ENCODE data around the gene ARMH2.
"Not testable (repeated sequence)": the region's sequence is repeated elsewhere in the genome, so short reads cannot be mapped to it uniquely, and the experiment has no call there.

ARMH2 gene

DNA sequence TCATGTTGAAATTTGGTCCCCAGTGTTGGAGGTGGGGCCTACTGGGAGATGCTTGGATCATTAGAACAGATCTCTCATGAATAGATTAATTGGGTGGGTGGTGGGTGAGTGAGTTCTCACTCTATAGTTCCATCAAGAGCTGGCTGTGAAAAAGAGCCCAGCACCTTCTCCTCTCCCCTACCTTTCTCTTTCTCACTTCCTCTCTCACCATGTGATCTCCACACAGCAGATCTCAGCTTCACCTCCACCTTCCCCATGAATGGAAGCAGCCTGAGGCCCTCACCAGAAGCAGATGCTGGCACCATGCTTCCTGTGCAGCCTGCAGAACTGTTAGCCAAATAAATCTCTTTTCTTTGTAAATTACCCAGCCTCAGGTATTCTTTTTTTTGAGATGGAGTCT, 36.9 kb downstream of the ARMH2 start:
- no peak for DNase-seq

DNA sequence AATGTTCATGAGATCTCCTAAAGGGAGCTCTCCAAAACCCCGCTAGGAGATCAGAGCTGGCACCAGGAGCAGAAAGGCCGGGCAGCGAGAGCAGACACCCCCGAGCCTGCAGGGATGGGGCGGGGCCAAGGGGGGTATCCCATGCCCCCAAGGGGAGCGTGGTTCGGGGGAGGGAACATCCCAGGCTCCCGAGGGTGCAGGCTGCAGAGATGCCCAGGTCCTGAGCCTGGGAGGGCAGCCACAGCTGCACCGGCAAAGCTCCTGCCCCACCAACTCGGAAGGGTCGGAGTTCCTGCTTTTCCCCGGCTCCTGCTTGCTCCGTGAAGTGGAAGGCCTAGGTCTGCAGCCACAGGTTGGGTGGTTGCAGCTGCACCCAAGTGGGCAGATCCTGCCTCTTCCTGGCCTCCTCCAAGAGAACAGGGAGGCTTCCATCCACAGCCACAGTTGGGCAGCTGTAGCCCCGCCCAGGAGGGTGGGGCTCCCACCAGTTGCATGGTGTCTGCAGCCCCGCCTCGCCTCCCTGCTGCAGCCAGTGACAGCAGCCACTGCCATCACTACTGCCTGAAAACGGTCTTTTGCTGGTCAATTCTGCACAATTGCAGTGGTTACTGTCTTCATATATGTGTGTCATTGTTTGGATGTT, 37.4 kb downstream of the ARMH2 start:
- DNase-seq = peak; percentile 37

GRCh38 chr6:24760210-24760609, 38.5 kb downstream of the ARMH2 start:
- DNase-seq = no peak

GRCh38 chr6:24759718-24760117, 39.0 kb downstream of the ARMH2 start:
- no peak for DNase-seq

- no peak for DNase-seq
These were observed 41.1 kb downstream of the ARMH2 start for GRCh38 chr6:24757611-24758010.

GRCh38 chr6:24755279-24755678, 43.4 kb downstream of the ARMH2 start:
- DNase-seq = no peak

GRCh38 chr6:24754378-24754777, 44.3 kb downstream of the ARMH2 start:
- DNase-seq = not testable (repeated sequence)

DNA sequence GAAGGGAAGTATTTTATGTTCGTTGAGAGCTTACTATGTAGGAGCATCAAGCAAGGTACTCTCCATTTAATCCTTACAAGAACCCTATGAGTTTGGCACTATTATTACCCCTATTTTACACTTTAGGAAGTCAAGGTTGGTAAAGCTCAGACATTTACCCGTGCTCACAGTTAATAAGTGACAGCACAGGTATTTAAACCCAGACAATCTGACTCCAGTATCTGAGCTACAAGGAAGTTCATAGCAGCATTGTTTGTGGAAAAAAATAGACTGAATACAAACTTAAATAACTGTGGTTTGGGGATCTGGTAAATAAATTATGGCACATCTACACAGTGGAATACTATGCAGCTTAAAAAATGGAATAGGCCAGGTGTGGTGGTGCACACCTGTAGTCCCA, 45.2 kb downstream of the ARMH2 start:
- DNase-seq = no peak

GRCh38 chr6:24752917-24753492, 45.7 kb downstream of the ARMH2 start:
- DNase-seq = no peak

- DNase-seq = no peak
These were observed 46.2 kb downstream of the ARMH2 start for GRCh38 chr6:24752503-24752902.

DNA sequence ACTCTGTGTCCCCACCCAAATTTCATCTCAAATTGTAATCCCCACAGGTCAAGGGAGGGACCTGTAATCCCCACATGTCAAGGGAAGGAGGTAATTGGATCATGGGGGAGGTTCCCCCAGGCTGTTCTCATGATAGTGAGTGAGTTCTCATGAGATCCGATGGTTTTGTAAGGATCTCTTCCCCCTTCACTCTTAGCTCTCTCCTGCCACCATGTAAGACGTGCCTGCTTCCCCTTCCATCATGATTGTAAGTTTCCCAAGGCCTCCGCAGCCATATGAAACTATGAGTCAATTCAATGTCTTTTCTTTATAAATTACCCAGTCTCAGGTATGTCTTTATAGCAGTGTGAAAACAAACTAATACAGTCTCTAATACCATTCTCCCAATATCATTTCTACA, 47.8 kb downstream of the ARMH2 start:
- DNase-seq = not testable (repeated sequence)

- no peak for DNase-seq
These were observed 49.4 kb downstream of the ARMH2 start for GRCh38 chr6:24749297-24749696.
